KMS-11 (cell line): ENCODE results near the gene PDE1A.

Experiments
- H2AFZ ChIP-seq: fragments of 200-600 bp; sonication (generic); 2 replicates; pipeline ENCODE4 v1.6.1; 2016; ENCODE audit warnings: antibody characterized with exemption, mixed run types, low read depth
- H3K27ac ChIP-seq: fragments of 200-600 bp; sonication (generic); 2 replicates; pipeline ENCODE4 v1.6.1; 2016; ENCODE audit warnings: mild to moderate bottlenecking, mixed run types
- H3K27me3 ChIP-seq: fragments of 200-600 bp; sonication (generic); 2 replicates; pipeline ENCODE4 v1.6.1; 2017; ENCODE audit warnings: mild to moderate bottlenecking, low read depth, mixed run types, moderate library complexity; ENCODE audit not compliant: insufficient read depth
- H3K36me3 ChIP-seq: fragments of 200-600 bp; sonication (generic); 2 replicates; pipeline ENCODE4 v1.6.1; 2017; ENCODE audit warnings: mild to moderate bottlenecking, mixed run types; ENCODE audit not compliant: insufficient read depth
- H3K4me1 ChIP-seq: fragments of 200-600 bp; sonication (generic); 2 replicates; pipeline ENCODE4 v1.6.1; 2016; ENCODE audit warnings: mild to moderate bottlenecking, low read depth, mixed run types; ENCODE audit not compliant: poor library complexity, severe bottlenecking
- H3K4me2 ChIP-seq: fragments of 200-600 bp; sonication (generic); 2 replicates; pipeline ENCODE4 v1.7.0; 2016; ENCODE audit warnings: mild to moderate bottlenecking, mixed run types
- H3K4me3 ChIP-seq: fragments of 200-600 bp; sonication (generic); IDR thresholded peaks from 2 replicates; pipeline ENCODE4 v1.6.1; 2017; ENCODE audit warnings: low read depth, low read length, mixed read lengths; ENCODE audit not compliant: insufficient read depth
- H3K79me2 ChIP-seq: fragments of 200-600 bp; sonication (generic); 2 replicates; pipeline ENCODE4 v1.6.1; 2016; ENCODE audit warnings: low read depth, mixed run types; ENCODE audit not compliant: insufficient read depth
- H3K9ac ChIP-seq: fragments of 200-600 bp; sonication (generic); 2 replicates; pipeline ENCODE4 v1.6.1; 2016; ENCODE audit warnings: mild to moderate bottlenecking, mixed run types
- H4K20me1 ChIP-seq: fragments of 200-600 bp; sonication (generic); 2 replicates; pipeline ENCODE4 v1.6.1; 2016; ENCODE audit warnings: mild to moderate bottlenecking, mixed run types; ENCODE audit not compliant: insufficient read depth
- CTCF ChIP-seq: fragments of 200-600 bp; sonication (generic); conservative IDR thresholded peaks from 2 replicates; pipeline ENCODE4 v1.6.1; 2017; ENCODE audit warnings: low read depth, mild to moderate bottlenecking, antibody characterized with exemption, low read length, moderate library complexity, mixed read lengths

The PDE1A gene

GRCh38 chr2:182163878-182164277 lies 263.0 kb downstream of the PDE1A start:
- Histone ChIP-seq H3K4me1 (peaks cover 26% of the 10 kb centered on the region), H3K79me2 (no peaks in the 10 kb centered on the region), H3K36me3 (no peaks in the 10 kb centered on the region), H3K9ac (no peak overlapping the region), H4K20me1 (no peaks in the 10 kb centered on the region), H3K27me3 (no peaks in the 10 kb centered on the region), H3K4me2 (no peak overlapping the region), H3K27ac (no peak overlapping the region), H2AFZ (no peak overlapping the region), H3K4me3 (no peak overlapping the region)
- TF ChIP-seq CTCF, result no peak

GRCh38 chr2:182148344-182148743 lies 278.5 kb downstream of the PDE1A start:
- Histone ChIP-seq H4K20me1 (no peaks in the 10 kb centered on the region), H3K4me2 (no peak overlapping the region), H2AFZ (no peak overlapping the region), H3K4me1 (no peaks in the 10 kb centered on the region), H3K27ac (no peak overlapping the region), H3K4me3 (no peak overlapping the region), H3K79me2 (no peaks in the 10 kb centered on the region), H3K27me3 (no peaks in the 10 kb centered on the region), H3K9ac (no peak overlapping the region), H3K36me3 (no peaks in the 10 kb centered on the region)
- no peak for TF ChIP-seq CTCF

- Histone ChIP-seq H3K27ac (no peak overlapping the region), H3K4me1 (no peaks in the 10 kb centered on the region), H3K36me3 (no peaks in the 10 kb centered on the region), H2AFZ (no peak overlapping the region), H3K9ac (no peak overlapping the region), H3K27me3 (no peaks in the 10 kb centered on the region), H3K79me2 (no peaks in the 10 kb centered on the region), H3K4me2 (no peak overlapping the region), H3K4me3 (no peak overlapping the region), H4K20me1 (no peaks in the 10 kb centered on the region)
- no peak for TF ChIP-seq CTCF
Measured at GRCh38 chr2:182144776-182145165, 282.1 kb downstream of the PDE1A start.

- Histone ChIP-seq H3K36me3 (no peaks in the 10 kb centered on the region), H4K20me1 (no peaks in the 10 kb centered on the region), H3K27ac (no peak overlapping the region), H3K9ac (no peak overlapping the region), H3K4me1 (no peaks in the 10 kb centered on the region), H3K27me3 (no peaks in the 10 kb centered on the region), H2AFZ (no peak overlapping the region), H3K79me2 (no peaks in the 10 kb centered on the region), H3K4me2 (no peak overlapping the region), H3K4me3 (no peak overlapping the region)
- no peak for TF ChIP-seq CTCF
Measured at GRCh38 chr2:182144041-182144775, 282.6 kb downstream of the PDE1A start.
